PC-9 (cell line): Measurements from ENCODE around the gene SUSD2.

Experiments
- CTCF ChIP-seq: fragments of 200-600 bp; sonication (generic); conservative IDR thresholded peaks from 2 replicates; pipeline ENCODE4 v1.6.1; 2017; ENCODE audit warnings: mixed run types, antibody characterized with exemption, mild to moderate bottlenecking, moderate library complexity
- EZH2 ChIP-seq: fragments of 200-600 bp; sonication (generic); IDR thresholded peaks from 2 replicates; pipeline ENCODE4 v1.8.0; 2017; ENCODE audit warnings: antibody characterized with exemption, low read depth

DNA sequence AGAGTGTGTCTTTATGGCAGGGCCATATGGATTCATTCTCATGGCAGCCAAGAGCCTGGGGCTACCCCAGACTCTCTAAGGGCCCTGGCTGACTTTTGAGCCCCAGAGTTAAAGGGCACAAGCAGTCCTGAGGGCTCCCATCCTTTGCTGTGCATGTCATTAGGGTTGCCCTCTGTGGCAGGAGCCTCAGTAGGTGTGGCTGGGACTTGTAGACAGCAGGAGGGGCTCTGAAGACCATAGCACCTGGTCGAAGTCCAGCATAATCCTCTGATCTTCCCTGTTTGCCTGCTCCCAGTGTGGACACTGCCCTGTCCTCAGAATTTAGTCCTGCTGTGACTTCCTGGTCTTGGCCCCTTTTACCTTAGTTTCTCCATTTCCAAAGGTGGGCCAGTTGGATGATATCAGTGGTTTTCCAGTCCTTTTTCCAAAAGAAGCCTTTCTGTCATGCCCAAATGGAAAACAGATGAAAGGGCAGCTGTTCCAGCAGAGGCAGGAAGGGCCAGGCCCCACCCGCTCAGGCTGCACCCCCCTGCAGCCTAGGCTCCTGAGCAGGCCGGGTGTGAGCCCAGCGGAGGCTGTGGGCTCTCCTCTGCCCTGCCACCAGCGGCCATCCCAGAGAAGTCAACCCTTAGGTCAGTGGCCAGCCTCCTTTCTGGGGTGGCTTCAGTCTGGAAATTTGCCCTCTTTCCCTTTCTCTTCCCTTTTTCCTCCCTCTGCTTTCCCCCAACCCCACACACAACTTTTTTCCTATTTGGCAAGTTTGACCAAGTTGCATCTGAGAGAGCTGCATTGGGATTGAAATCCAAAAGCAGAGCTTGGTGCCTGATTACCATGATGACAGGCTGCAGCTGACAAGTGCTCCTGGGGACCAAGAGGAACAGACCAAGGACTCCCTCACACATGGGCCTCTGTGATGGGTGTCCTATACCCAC, 32.8 kb upstream of the SUSD2 start:
- TF ChIP-seq CTCF, result no peak
- TF ChIP-seq EZH2, result no peak
